Testis (tissue), 3 donors: Measurements from ENCODE around the gene A2M. TPM values are rescaled to one million over a fixed set of nuclear protein-coding genes. Genes with fewer than 3 reads are reported as not detected.

Source experiments
- DNase-seq: peaks from one replicate; pipeline ENCODE4 v3.0.0-alpha.2; 2019
- H3K27ac ChIP-seq, 2 donors: fragments of 200-600 bp; sonication (generic); one replicate each; pipeline ENCODE4 v1.5.1; 2019
- H3K27me3 ChIP-seq: fragments of 200-600 bp; sonication (generic); one replicate; pipeline ENCODE4 v1.5.1; 2019
- H3K36me3 ChIP-seq: fragments of 200-600 bp; sonication (generic); one replicate; pipeline ENCODE4 v1.5.1; 2017; ENCODE audit warnings: low read depth; ENCODE audit errors: missing control alignments
- H3K4me1 ChIP-seq: fragments of 200-600 bp; sonication (generic); one replicate; pipeline ENCODE4 v1.5.1; 2019
- H3K4me3 ChIP-seq, 2 donors: fragments of 200-600 bp; sonication (generic); one replicate each; pipeline ENCODE4 v1.5.1; 2017 to 2019
- H3K9me3 ChIP-seq: fragments of 200-600 bp; sonication (generic); one replicate; pipeline ENCODE4 v1.5.1; 2017
- CTCF ChIP-seq, 3 experiments: fragments of 450-650 bp in 2 of 3; fragments of 200-600 bp in 1 of 3; sonication (generic) in 1 of 3; IDR thresholded peaks; one replicate each; pipeline ENCODE4 v1.5.1; 2016 to 2019; ENCODE audit warnings: antibody characterized with exemption in 3 of 3, mild to moderate bottlenecking in 2 of 3, moderate library complexity in 1 of 3
- POLR2A ChIP-seq: fragments of 450-650 bp; IDR thresholded peaks from one replicate; pipeline ENCODE4 v1.6.1; 2017; ENCODE audit warnings: antibody characterized with exemption, mild to moderate bottlenecking, moderate library complexity
- WGBS, 2 donors: methylation state at CpG; one replicate each; pipeline ENCODE4 v1.1.5; 2018; 5-methylcytosine and 5-hydroxymethylcytosine counted together
- intact Hi-C: fragments of 100-400 bp; cut with DNase I; formaldehyde crosslinking; loops from one replicate; pipeline ENCODE4 v1.15.1; 2023; ENCODE audit warnings: low total_unique reads
- polyA plus RNA-seq: library from polyadenylated mRNA; stranded (reverse); fragments of 350-450 nt; fragmentation: Illumina TruSeq; extraction: RNeasy Lipid Tissue Mini Kit (QIAGEN cat#74804); gene quantifications from one replicate; pipeline ENCODE4 v1.2.3, GENCODE V29; 2014; ENCODE audit warnings: low read depth, low replicate concordance; ENCODE audit not compliant: insufficient read depth
- total RNA-seq, 2 donors: library from RNA; depleted of rRNA; stranded (reverse); fragments of >200 nt; gene quantifications; one replicate each; pipeline ENCODE4 v1.2.3, GENCODE V29; 2016

A2M gene
- total and polyA plus RNA-seq, 3 donors from 2014 or later: 64.2 to 200 (median 151) TPM

GRCh38 chr12:9103050-9103849 lies 12.5 kb downstream of the A2M start:
- no peaks in the 10 kb centered on the region for H3K36me3 ChIP-seq
- no peaks in the 10 kb centered on the region for H3K9me3 ChIP-seq
- H3K27ac ChIP-seq: no peak overlapping the region
- intact Hi-C loops: no loop called here
- no peak for DNase-seq
- H3K4me3 ChIP-seq: no peak overlapping the region
- TF ChIP-seq POLR2A (no peak), CTCF (IDR thresholded peaks at IDR 0.05) (no peak)
- H3K27me3 ChIP-seq: no peaks in the 10 kb centered on the region
- 88 to 90% methylated on average over 4 of the region's 4 CpGs for WGBS, 2 donors
- no peaks in the 10 kb centered on the region for H3K4me1 ChIP-seq

- WGBS, 2 donors: 75 to 79% methylated on average over 8 of the region's 8 CpGs
- no peaks in the 10 kb centered on the region for H3K4me1 ChIP-seq
- H3K4me3 ChIP-seq: no peak overlapping the region
- H3K27ac ChIP-seq: no peak overlapping the region
- no peaks in the 10 kb centered on the region for H3K36me3 ChIP-seq
- TF ChIP-seq CTCF (IDR thresholded peaks at IDR 0.05) (no peak), POLR2A (no peak)
- no peaks in the 10 kb centered on the region for H3K27me3 ChIP-seq
- intact Hi-C loops: no loop called here
- H3K9me3 ChIP-seq: no peaks in the 10 kb centered on the region
- DNase-seq: no peak
These were observed 14.6 kb downstream of the A2M start for GRCh38 chr12:9101018-9101687.

- WGBS, 2 donors: 96 to 99% methylated on average over 2 of the region's 2 CpGs
- H3K9me3 ChIP-seq: no peaks in the 10 kb centered on the region
- TF ChIP-seq POLR2A: no peak
- no peak for TF ChIP-seq CTCF (IDR thresholded peaks at IDR 0.05)
- no peak for DNase-seq
- no peaks in the 10 kb centered on the region for H3K27me3 ChIP-seq
- intact Hi-C loops: no loop called here
- no peaks in the 10 kb centered on the region for H3K4me1 ChIP-seq
- H3K36me3 ChIP-seq: no peaks in the 10 kb centered on the region
- H3K4me3 ChIP-seq: no peak overlapping the region
- H3K27ac ChIP-seq: no peak overlapping the region
These were observed 16.0 kb downstream of the A2M start for GRCh38 chr12:9099552-9100190.

- no peaks in the 10 kb centered on the region for H3K9me3 ChIP-seq
- no peak for TF ChIP-seq CTCF (IDR thresholded peaks at IDR 0.05)
- TF ChIP-seq POLR2A: no peak
- H3K4me1 ChIP-seq: no peaks in the 10 kb centered on the region
- no peak overlapping the region for H3K4me3 ChIP-seq
- no peak for DNase-seq
- intact Hi-C loops: no loop called here
- no peaks in the 10 kb centered on the region for H3K27me3 ChIP-seq
- H3K36me3 ChIP-seq: no peaks in the 10 kb centered on the region
- WGBS, 2 donors: 95 to 96% methylated on average over 14 of the region's 14 CpGs
- H3K27ac ChIP-seq: no peak overlapping the region
These were observed 17.2 kb downstream of the A2M start for GRCh38 chr12:9098463-9099026.
